Sigmoid colon (tissue), 7 donors: Measurements from ENCODE around the gene CNPY1. TPM values are rescaled to one million over a fixed set of nuclear protein-coding genes. Genes with fewer than 3 reads are reported as not detected.

Experiments used
- DNase-seq: peaks from one replicate; pipeline ENCODE4 v3.0.0-alpha.2; 2019
- H3K27ac ChIP-seq, 4 donors: fragments of 200-600 bp; sonication (generic); one replicate each; pipeline ENCODE4 v1.5.1; 2016 to 2019; ENCODE audit warnings: mild to moderate bottlenecking in 1 of 4
- H3K27me3 ChIP-seq, 3 donors: fragments of 200-600 bp; sonication (generic); one replicate each; pipeline ENCODE4 v1.5.1; 2019; ENCODE audit warnings: mild to moderate bottlenecking in 1 of 3
- H3K36me3 ChIP-seq, 4 donors: fragments of 200-600 bp; sonication (generic); one replicate each; pipeline ENCODE4 v1.5.1; 2016 to 2019
- H3K4me1 ChIP-seq, 4 donors: fragments of 200-600 bp; sonication (generic); one replicate each; pipeline ENCODE4 v1.5.1; 2017 to 2019
- H3K4me3 ChIP-seq, 4 donors: fragments of 200-600 bp; sonication (generic); one replicate each; pipeline ENCODE4 v1.5.1; 2017 to 2019; ENCODE audit warnings: mild to moderate bottlenecking in 2 of 4, moderate library complexity in 1 of 4
- H3K9me3 ChIP-seq, 4 donors: fragments of 200-600 bp in 3 of 4; sonication (generic) in 3 of 4; one replicate each; pipeline versions ENCODE4 v1.5.1 to v1.6.1; 2013 to 2019
- EP300 ChIP-seq, 4 donors: sonication (generic); formaldehyde crosslinking; IDR thresholded peaks; one replicate each; pipeline ENCODE4 v1.6.1; 2017; ENCODE audit warnings: antibody characterized with exemption in 4 of 4
- POLR2A ChIP-seq, 2 donors: fragments of 450-650 bp; IDR thresholded peaks; one replicate each; pipeline ENCODE4 v1.6.1; 2016; ENCODE audit warnings: antibody characterized with exemption in 2 of 2, mild to moderate bottlenecking in 2 of 2, moderate library complexity in 2 of 2
- POLR2AphosphoS5 ChIP-seq, 4 donors: sonication (generic); formaldehyde crosslinking; IDR thresholded peaks; one replicate each; pipeline ENCODE4 v1.6.1; 2017; ENCODE audit warnings: antibody characterized with exemption in 4 of 4
- WGBS, 2 donors: extraction: QIAGEN DNeasy Blood & Tissue Kit; methylation state at CpG; one replicate each; pipeline ENCODE4 v1.1.7; 2013; 5-methylcytosine and 5-hydroxymethylcytosine counted together
- intact Hi-C: fragments of 100-400 bp; cut with DNase I; formaldehyde crosslinking; loops from one replicate; pipeline ENCODE4 v1.15.1; 2023
- polyA plus RNA-seq, 3 donors: library from polyadenylated mRNA; stranded (reverse); fragments of 200-250 nt; gene quantifications; one replicate each; pipeline ENCODE4 v1.2.3, GENCODE V29; 2013
- total RNA-seq, 4 donors: library from RNA; depleted of rRNA; stranded (reverse); fragments of >200 nt; gene quantifications; one replicate each; pipeline ENCODE4 v1.1.0, GENCODE V29; 2016
- TF ChIP-seq, protein P1 (sequence below), 4 experiments: fragments of 450-650 bp in 3 of 4; fragments of 200-600 bp in 1 of 4; IDR thresholded peaks; one replicate each; pipeline ENCODE4 v1.5.1; 2016 to 2019; ENCODE audit warnings: antibody characterized with exemption in 4 of 4, mild to moderate bottlenecking in 3 of 4, moderate library complexity in 2 of 4
- donor health status: healthy with polysubstance abuse.
- donor health status: Bipolar disorder and iron deficiency.
- donor health status: healthy.

Gene CNPY1
- total and polyA plus RNA-seq, 7 donors: not detected

- H3K27me3 ChIP-seq: peaks cover 29 to 98% (median 76%) of the 10 kb centered on the region in 3 donors
- H3K27ac ChIP-seq: no peak overlapping the region
- intact Hi-C loops: no loop called here
- no peak for DNase-seq
- no peak overlapping the region for H3K4me3 ChIP-seq
- peaks cover 0 to 8% (median 5%) of the 10 kb centered on the region in 4 donors for H3K4me1 ChIP-seq
- H3K9me3 ChIP-seq: no peaks in the 10 kb centered on the region
- H3K36me3 ChIP-seq: no peaks in the 10 kb centered on the region
- no peak for TF ChIP-seq POLR2AphosphoS5 (IDR thresholded peaks at IDR 0.05)
- TF ChIP-seq EP300 (IDR thresholded peaks at IDR 0.05): no peak
- TF ChIP-seq, protein P1, sequence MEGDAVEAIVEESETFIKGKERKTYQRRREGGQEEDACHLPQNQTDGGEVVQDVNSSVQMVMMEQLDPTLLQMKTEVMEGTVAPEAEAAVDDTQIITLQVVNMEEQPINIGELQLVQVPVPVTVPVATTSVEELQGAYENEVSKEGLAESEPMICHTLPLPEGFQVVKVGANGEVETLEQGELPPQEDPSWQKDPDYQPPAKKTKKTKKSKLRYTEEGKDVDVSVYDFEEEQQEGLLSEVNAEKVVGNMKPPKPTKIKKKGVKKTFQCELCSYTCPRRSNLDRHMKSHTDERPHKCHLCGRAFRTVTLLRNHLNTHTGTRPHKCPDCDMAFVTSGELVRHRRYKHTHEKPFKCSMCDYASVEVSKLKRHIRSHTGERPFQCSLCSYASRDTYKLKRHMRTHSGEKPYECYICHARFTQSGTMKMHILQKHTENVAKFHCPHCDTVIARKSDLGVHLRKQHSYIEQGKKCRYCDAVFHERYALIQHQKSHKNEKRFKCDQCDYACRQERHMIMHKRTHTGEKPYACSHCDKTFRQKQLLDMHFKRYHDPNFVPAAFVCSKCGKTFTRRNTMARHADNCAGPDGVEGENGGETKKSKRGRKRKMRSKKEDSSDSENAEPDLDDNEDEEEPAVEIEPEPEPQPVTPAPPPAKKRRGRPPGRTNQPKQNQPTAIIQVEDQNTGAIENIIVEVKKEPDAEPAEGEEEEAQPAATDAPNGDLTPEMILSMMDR (IDR thresholded peaks at IDR 0.05): no peak
- no peak for TF ChIP-seq POLR2A (IDR thresholded peaks at IDR 0.05)
- WGBS, 2 donors: 22 to 29% methylated on average over 3 of the region's 3 CpGs
Measured at GRCh38 chr7:155505422-155505793, 41.0 kb downstream of the CNPY1 start.

- H3K4me1 ChIP-seq: no peaks in the 10 kb centered on the region
- H3K27ac ChIP-seq: no peak overlapping the region
- H3K36me3 ChIP-seq: no peaks in the 10 kb centered on the region
- DNase-seq: no peak
- no peak overlapping the region for H3K4me3 ChIP-seq
- peaks cover 0 to 74% (median 30%) of the 10 kb centered on the region in 3 donors for H3K27me3 ChIP-seq
- intact Hi-C loops: loop anchor here (10.0 kb wide), 1 partner anchor 123 kb away; no protein-coding TSS in a partner anchor
- no peaks in the 10 kb centered on the region for H3K9me3 ChIP-seq
- 75 to 77% methylated on average over 26 of the region's 26 CpGs for WGBS, 2 donors
- no peak for TF ChIP-seq EP300 (IDR thresholded peaks at IDR 0.05)
- TF ChIP-seq, protein P1 (IDR thresholded peaks at IDR 0.05): no peak
- TF ChIP-seq POLR2AphosphoS5 (IDR thresholded peaks at IDR 0.05): no peak
- no peak for TF ChIP-seq POLR2A (IDR thresholded peaks at IDR 0.05)
Measured at GRCh38 chr7:155497149-155497901, 49.0 kb downstream of the CNPY1 start.

- H3K4me1 ChIP-seq: peaks cover 0 to 1% (median under 1%) of the 10 kb centered on the region in 4 donors
- no peak for DNase-seq
- no peaks in the 10 kb centered on the region for H3K36me3 ChIP-seq
- intact Hi-C loops: loop anchor here (10.0 kb wide), 1 partner anchor 122 kb away; no protein-coding TSS in a partner anchor
- WGBS, 2 donors: 79 to 86% methylated on average over 23 of the region's 23 CpGs
- TF ChIP-seq POLR2AphosphoS5 (IDR thresholded peaks at IDR 0.05) (no peak), EP300 (IDR thresholded peaks at IDR 0.05) (no peak)
- TF ChIP-seq, protein P1 (IDR thresholded peaks at IDR 0.05): no peak
- H3K9me3 ChIP-seq: no peaks in the 10 kb centered on the region
- H3K27me3 ChIP-seq: peaks cover 0 to 67% (median 25%) of the 10 kb centered on the region in 3 donors
- H3K4me3 ChIP-seq: no peak overlapping the region
- H3K27ac ChIP-seq: no peak overlapping the region
Measured at GRCh38 chr7:155496267-155497005, 49.9 kb downstream of the CNPY1 start.

DNA sequence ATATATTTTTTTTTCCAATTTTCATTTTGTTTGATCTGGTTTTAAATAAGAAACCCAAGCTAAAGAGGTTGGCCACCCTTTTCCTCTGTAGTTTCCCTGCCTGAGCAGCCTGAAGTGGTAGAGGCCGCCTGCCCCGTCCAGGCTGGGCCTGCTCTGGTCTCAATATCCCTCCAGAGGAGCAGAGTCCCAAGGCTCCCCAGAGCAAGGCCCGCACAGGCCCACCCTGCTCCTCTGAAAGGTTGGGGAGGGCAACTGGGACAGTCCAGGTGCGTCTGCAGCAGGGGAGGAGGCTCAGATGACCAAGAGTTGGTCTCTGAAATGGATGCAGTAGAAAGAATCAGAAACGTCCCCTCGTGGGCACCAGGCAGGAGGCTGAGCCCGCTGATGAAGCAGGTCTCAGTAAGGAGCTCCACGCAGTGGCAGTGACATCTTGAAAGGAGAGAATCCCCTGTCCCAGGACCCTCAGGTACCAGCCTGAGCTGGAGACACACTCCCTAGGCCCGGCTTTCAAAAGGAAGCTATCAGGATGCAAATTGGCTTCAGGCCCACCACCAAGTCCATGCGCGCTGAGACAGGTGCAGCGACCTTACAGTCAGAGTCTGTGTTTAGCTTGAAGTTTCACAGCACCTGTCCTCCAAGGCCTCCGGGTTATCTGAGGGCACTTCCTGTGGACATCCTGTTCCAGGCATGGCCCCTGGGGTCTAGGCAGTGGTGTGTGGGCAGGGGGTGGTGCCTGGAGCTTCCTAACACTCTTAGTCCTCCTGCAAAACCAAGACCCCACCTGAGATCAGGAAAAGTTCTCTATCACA lies 50.7 kb downstream of the CNPY1 start:
- Histone ChIP-seq H3K27ac (no peak overlapping the region), H3K9me3 (no peaks in the 10 kb centered on the region), H3K4me1 (peaks cover 0 to 9% (median 4%) of the 10 kb centered on the region in 4 donors), H3K27me3 (peaks cover 0 to 62% (median 17%) of the 10 kb centered on the region in 3 donors), H3K4me3 (no peak overlapping the region), H3K36me3 (no peaks in the 10 kb centered on the region)
- intact Hi-C loops: loop anchor here (10.0 kb wide), 1 partner anchor 121 kb away; no protein-coding TSS in a partner anchor
- no peak for DNase-seq
- WGBS, 2 donors: 84 to 85% methylated on average over 13 of the region's 13 CpGs
- no peak for TF ChIP-seq EP300 (IDR thresholded peaks at IDR 0.05)
- TF ChIP-seq POLR2A (IDR thresholded peaks at IDR 0.05): no peak
- TF ChIP-seq POLR2AphosphoS5 (IDR thresholded peaks at IDR 0.05): no peak
- TF ChIP-seq, protein P1 (IDR thresholded peaks at IDR 0.05): no peak
